H4 (cell line): ENCODE results near the gene GRM6. TPM values are rescaled to one million over a fixed set of nuclear protein-coding genes. Genes with fewer than 3 reads are reported as not detected.

Experiments
- DNase-seq: peaks from one replicate; pipeline ENCODE4 v3.0.0-alpha.2; 2015; ENCODE audit warnings: low spot score
- total RNA-seq: library from RNA; depleted of rRNA; stranded (reverse); fragments of >200 nt; shearing (Covaris generic); gene quantifications from 2 replicates; pipeline ENCODE4 v1.2.3, GENCODE V29; 2014; rRNA removed

The GRM6 gene
- not detected in 2 replicates for total RNA-seq

GRCh38 chr5:178994580-178995340 lies at the start of gene GRM6:
Gene GRM6, minus strand, starts transcription at chr5:178995320. Its CDS starts 376 bp downstream, at chr5:178994944.
- DNase-seq: no peak

- DNase-seq: no peak
Observed at GRCh38 chr5:179044765-179045164, 49.6 kb upstream of the GRM6 start.

- DNase-seq: no peak
Observed at GRCh38 chr5:179033004-179033580, 38.0 kb upstream of the GRM6 start.

- peak; percentile 91 for DNase-seq
Observed at GRCh38 chr5:179023528-179024189, 28.5 kb upstream of the GRM6 start, which contains the start of gene ZNF879. Gene ZNF879, plus strand, starts transcription at chr5:179023804. Its CDS starts 1,201 bp downstream, at chr5:179025005.

- DNase-seq: no peak
Observed at GRCh38 chr5:179008667-179009066, 13.5 kb upstream of the GRM6 start.

- no peak for DNase-seq
Observed at GRCh38 chr5:179006564-179006963, 11.4 kb upstream of the GRM6 start.

GRCh38 chr5:178998441-178998840 lies 3.3 kb upstream of the GRM6 start:
- no peak for DNase-seq

GRCh38 chr5:178997191-178997590 lies 2.1 kb upstream of the GRM6 start:
- DNase-seq: no peak

- no peak for DNase-seq
Observed at GRCh38 chr5:178996156-178996555, 1.0 kb upstream of the GRM6 start.

GRCh38 chr5:178995341-178995690 lies 196 bp upstream of the GRM6 start:
- DNase-seq: no peak

GRCh38 chr5:178993955-178994579 lies 1.1 kb downstream of the GRM6 start:
- DNase-seq: no peak

- no peak for DNase-seq
Observed at GRCh38 chr5:178993236-178993765, 1.8 kb downstream of the GRM6 start.

GRCh38 chr5:178992291-178992895 lies 2.7 kb downstream of the GRM6 start:
- DNase-seq: no peak

- DNase-seq: no peak
Observed at GRCh38 chr5:178991190-178992145, 3.7 kb downstream of the GRM6 start.

- no peak for DNase-seq
Observed at GRCh38 chr5:178990491-178990890, 4.6 kb downstream of the GRM6 start.

- DNase-seq: no peak
Observed at GRCh38 chr5:178989311-178989710, 5.8 kb downstream of the GRM6 start.

- DNase-seq: no peak
Observed at GRCh38 chr5:178988436-178989220, 6.5 kb downstream of the GRM6 start.

GRCh38 chr5:178986326-178986960 lies 8.7 kb downstream of the GRM6 start:
- DNase-seq: no peak
